ENCODE data around the gene KIF3A.

DNA sequence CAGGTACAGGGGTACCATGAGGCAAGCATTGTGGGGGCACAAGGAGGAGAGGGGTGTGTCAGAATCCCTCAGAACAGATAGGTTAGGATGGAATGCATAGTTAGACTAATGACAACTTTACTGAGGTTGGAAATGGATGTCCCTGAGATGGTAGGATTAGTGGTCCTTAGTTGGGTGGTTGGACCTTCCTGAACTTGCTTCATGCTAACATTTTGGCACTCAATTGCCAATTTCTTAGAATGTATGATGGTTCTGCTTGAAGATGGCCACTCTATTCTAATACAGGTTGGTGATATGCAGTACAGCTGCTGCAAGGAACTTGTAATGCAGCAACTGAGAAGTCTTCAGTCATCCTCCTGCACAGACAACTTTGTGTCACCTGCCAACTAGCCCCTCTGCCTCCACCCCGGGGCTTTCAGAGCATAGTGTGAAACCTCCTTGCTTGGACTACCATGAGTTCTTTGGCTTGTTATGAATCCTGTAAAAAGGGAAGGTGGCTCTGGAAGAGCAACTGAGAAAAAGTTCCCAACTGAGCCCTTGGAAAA lies 15.3 kb upstream of the KIF3A start:
- TF ChIP-seq, protein P1, sequence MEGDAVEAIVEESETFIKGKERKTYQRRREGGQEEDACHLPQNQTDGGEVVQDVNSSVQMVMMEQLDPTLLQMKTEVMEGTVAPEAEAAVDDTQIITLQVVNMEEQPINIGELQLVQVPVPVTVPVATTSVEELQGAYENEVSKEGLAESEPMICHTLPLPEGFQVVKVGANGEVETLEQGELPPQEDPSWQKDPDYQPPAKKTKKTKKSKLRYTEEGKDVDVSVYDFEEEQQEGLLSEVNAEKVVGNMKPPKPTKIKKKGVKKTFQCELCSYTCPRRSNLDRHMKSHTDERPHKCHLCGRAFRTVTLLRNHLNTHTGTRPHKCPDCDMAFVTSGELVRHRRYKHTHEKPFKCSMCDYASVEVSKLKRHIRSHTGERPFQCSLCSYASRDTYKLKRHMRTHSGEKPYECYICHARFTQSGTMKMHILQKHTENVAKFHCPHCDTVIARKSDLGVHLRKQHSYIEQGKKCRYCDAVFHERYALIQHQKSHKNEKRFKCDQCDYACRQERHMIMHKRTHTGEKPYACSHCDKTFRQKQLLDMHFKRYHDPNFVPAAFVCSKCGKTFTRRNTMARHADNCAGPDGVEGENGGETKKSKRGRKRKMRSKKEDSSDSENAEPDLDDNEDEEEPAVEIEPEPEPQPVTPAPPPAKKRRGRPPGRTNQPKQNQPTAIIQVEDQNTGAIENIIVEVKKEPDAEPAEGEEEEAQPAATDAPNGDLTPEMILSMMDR (conservative IDR thresholded peaks at IDR 0.05; ENCODE audit: low read length): no peak
- TF ChIP-seq EZH2phosphoT487 (IDR thresholded peaks at IDR 0.05; ENCODE audit: borderline replicate concordance): no peak
